LNCaP clone FGC (cell line): Measurements from ENCODE around the gene TALDO1.
A peak's percentile ranks its signal among the peaks of the same experiment; 100 is the strongest.

ENCODE experiments used
- DNase-seq: peaks from one replicate; pipeline ENCODE4 v3.0.0-alpha.2; 2011; ENCODE audit warnings: low read depth
- H3K4me3 ChIP-seq: 2 replicates; pipeline ENCODE4 v1.5.1; 2011; ENCODE audit warnings: mild to moderate bottlenecking, low read depth, low read length, control low read depth
- TF ChIP-seq, protein P1 (sequence below): IDR thresholded peaks from 2 replicates; pipeline ENCODE4 v1.5.1; 2012; ENCODE audit warnings: mild to moderate bottlenecking; ENCODE audit not compliant: control insufficient read depth, insufficient read depth; ENCODE audit errors: extremely low read depth

Gene TALDO1

DNA sequence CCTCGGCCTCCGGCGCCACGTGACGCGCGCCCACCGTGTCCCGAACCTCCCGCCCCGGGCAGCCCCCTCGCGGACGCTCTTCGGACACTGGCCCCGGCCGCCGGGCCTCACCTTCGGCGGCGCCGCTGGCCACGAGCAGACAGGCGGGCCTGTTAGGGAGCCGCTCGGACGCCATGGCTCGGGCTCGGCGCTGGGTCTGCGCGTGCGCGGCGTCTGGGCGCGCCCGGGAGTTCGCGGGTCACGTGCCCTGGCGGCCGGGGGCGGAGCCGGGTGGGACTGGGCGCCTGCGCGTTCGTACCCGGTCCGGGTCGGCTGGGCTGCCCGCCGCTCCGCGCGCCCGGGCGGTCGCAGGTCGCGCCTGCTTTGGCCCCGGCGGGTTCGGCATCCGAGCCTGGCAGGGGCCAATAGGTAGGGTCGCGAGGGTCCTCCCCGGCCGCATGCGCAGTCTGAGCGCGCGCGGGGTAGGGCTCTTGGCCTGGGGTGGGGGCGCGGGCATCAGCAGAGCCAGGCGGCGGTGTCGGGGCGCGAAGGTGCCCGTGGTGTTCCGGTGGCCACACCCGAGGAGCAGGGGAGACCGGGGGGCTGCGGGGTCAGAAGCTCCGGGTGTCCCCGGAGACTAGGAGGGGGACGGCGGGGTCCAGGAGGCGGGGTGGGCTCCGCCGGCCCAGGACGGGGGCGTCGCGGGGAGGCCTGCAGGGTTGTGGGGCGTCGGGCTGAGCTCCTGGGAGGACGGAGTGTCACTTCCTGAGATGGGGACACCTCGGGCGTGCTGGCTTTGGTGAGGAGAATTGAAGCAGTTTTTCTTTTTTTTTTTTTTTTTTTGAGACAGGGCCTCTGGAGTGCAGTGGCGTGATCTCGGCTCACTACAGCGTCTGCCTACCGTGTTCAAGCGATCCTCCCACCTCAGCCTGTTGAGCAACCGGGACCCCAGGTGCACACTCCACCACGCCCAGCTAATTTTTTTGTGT is 30.3 kb downstream of the TALDO1 start, which contains the start of gene GATD1:
GATD1 (minus strand) TSS at position 200 of the 968 bp plus-strand sequence; CDS start at position 175, 25 bp downstream.
- H3K4me3 ChIP-seq = peak within 1 kb of the TSS; percentile 97
- TF ChIP-seq, protein P1, sequence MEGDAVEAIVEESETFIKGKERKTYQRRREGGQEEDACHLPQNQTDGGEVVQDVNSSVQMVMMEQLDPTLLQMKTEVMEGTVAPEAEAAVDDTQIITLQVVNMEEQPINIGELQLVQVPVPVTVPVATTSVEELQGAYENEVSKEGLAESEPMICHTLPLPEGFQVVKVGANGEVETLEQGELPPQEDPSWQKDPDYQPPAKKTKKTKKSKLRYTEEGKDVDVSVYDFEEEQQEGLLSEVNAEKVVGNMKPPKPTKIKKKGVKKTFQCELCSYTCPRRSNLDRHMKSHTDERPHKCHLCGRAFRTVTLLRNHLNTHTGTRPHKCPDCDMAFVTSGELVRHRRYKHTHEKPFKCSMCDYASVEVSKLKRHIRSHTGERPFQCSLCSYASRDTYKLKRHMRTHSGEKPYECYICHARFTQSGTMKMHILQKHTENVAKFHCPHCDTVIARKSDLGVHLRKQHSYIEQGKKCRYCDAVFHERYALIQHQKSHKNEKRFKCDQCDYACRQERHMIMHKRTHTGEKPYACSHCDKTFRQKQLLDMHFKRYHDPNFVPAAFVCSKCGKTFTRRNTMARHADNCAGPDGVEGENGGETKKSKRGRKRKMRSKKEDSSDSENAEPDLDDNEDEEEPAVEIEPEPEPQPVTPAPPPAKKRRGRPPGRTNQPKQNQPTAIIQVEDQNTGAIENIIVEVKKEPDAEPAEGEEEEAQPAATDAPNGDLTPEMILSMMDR = no peak
- DNase-seq = no peak

DNA sequence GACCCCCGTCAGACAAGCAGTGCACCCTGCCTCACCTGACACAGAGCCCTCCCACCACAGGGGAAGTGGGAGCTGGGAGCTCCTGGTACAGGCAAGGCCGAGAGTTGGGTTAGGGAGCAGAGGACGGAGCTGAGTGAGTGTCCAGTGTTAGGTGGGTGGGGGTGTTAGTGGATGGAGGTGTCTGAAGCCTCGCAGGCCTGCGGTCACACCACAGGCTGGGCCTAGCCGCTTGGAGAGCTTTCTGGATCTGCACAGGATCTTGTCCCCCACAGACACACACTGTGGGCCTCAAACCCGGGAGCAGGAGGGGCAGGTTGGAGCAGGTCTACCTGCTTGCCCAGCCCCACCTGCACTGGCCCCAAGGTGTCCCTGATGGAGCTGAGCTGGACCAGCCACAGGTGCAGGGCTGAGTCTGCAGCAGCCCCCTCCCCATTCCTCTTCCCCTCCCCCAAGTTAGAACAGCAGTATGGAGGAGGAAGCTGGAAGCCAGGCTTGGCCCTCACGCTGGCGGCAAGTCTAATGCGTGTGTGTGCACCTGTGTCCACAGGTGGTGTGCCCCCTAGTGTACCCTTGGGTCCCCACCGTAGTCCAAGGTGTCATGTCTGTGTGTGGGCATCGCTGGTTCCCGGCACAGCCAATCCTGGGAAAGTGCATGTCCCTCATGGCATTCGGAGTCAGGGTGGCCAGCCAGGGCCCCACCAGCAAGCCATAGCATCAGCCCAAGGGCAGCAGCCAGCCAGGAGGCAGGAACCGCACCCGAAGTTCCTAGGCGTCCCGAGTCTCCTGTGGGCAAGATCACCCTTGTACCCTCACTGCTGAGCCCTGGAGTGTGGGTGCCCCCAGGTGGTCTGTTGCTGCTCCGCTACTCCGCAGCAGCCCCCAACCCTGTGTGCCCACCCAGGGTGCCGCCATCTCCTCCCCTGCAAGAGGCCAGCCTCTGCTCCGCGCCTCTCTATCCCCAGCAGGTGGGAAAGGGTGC is 32.0 kb downstream of the TALDO1 start:
- TF ChIP-seq, protein P1 = no peak
- no peak overlapping the region for H3K4me3 ChIP-seq
- DNase-seq = no peak

DNA sequence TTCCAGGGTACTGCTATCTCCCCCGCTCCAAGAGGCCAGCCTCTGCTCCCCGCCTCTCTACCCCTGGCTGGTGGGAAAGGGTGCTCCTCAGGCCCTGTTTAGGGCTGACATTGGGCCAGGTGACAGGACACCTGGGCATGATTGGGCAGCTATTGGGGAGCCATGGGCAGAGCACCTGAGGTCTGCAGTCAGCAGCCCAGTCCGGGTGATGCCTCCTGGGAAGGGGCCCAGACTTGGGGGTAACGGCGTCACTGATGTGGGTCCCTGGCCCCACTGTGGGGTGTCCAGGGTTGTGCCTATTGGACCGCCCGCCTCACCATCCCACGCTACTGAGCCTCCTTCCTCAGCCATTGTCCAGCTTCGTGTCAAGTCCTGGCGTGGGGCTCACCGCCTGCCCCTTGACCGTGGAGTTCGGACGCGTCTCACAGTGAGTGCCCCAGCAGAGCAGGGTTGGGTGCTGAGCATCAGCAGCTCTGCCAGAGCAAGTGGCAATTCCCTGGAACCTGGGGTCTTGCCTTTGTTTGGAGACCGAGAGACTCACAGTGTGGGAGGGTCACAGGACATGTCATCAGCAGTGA is 32.8 kb downstream of the TALDO1 start:
- DNase-seq = no peak
- H3K4me3 ChIP-seq = no peak overlapping the region
- TF ChIP-seq, protein P1 = no peak

DNA sequence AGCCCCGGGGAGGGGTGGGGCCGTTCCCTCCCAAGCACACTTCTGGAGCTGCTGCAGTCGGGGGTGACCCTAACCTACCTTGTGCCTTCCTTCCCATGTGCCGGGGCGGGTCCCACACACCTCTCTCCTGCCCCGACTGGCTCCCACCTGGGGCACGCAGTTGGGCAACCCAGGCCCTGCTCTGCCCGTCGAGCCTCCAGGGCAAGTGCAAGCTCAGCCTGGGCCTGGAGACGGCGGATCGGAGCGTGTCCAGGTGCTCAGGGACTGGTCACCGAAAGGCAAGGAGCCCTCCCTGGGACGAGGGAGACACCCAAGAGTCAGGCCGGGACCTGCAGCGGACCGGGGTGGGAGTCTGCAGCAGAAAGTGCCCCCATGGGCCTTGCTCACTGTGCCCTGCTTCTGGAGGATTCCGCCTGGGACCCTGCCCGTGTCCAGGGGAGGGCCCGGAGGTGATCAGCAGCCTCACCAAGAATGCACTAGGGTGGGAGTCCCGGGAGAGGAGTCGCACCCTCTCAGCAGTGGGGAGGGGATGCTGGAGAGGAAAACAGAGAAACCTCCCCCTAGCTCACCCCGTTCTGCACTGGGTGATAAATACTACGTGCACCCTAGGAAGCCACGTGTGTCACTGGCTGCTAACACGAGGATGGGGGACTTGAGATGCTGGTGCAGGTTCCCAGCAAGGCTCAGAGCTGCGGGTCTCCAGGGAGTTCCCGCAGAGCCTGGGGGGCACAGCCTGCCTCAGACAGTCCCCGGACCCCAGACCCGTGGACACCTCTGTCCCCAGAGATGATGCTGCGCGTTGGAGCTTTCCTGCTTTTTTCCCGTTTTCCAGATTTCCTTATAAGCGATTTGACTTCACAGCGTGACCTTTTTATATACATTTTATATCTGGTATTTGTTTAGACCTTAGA is 35.3 kb downstream of the TALDO1 start:
- DNase-seq = no peak
- H3K4me3 ChIP-seq = no peak overlapping the region
- TF ChIP-seq, protein P1 = no peak

DNA sequence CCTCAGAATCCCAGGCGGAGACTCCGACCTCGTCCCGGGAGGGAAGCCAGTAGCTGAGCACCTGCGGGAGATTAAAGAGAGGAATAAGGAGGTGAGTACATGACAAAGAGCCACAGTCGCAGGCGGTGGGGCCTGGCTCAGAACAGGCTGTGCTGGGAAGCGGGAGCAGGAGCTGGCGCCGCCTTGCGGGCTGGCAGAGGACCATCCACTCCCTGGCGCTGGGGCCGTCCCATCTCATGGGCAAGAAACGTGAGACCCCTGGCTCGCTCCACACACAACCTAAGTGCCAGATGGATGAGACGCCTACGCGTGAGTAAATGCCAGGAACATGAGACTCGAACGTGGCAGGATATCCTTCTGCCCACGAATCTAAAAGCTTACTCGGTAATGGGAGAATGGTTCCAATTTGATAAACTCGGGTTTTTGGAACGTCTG is 36.3 kb downstream of the TALDO1 start:
- TF ChIP-seq, protein P1 = peak; percentile 74
- no peak overlapping the region for H3K4me3 ChIP-seq
- DNase-seq = peak; percentile 69
